HEK293 (cell line): ENCODE data around the gene GLYATL3.
A peak's percentile ranks its signal among the peaks of the same experiment; 100 is the strongest.

ENCODE experiments used
- GLI4 ChIP-seq: fragments of 450-650 bp; formaldehyde crosslinking; IDR thresholded peaks from 2 replicates; pipeline ENCODE4 v1.5.1; 2016; ENCODE audit warnings: missing biosample characterization, missing genetic modification characterization
- GLIS2 ChIP-seq: fragments of 450-650 bp; formaldehyde crosslinking; IDR thresholded peaks from 2 replicates; pipeline ENCODE4 v1.5.1; 2016; ENCODE audit warnings: missing biosample characterization, missing genetic modification characterization
- ZBTB17 ChIP-seq: fragments of 450-650 bp; formaldehyde crosslinking; IDR thresholded peaks from 2 replicates; pipeline ENCODE4 v1.5.1; 2016; ENCODE audit warnings: missing biosample characterization, missing genetic modification characterization
- ZEB2 ChIP-seq: fragments of 450-650 bp; formaldehyde crosslinking; IDR thresholded peaks from 2 replicates; pipeline ENCODE4 v1.5.1; 2016; ENCODE audit warnings: missing biosample characterization, missing genetic modification characterization
- ZFHX2 ChIP-seq: fragments of 450-650 bp; formaldehyde crosslinking; conservative IDR thresholded peaks from 2 replicates; pipeline ENCODE4 v1.5.1; 2016; ENCODE audit warnings: missing biosample characterization, missing genetic modification characterization
- ZNF274 ChIP-seq, 2 experiments: fragments of 200-500 bp in 1 of 2; fragments of 450-650 bp in 1 of 2; sonication (Bioruptor generic) in 1 of 2; formaldehyde crosslinking in 1 of 2; IDR thresholded peaks; 2 replicates each; pipeline versions ENCODE4 v1.5.1 to v1.6.1; 2014 to 2016; ENCODE audit warnings: borderline replicate concordance in 1 of 2, inconsistent platforms in 1 of 2, low read length in 1 of 2, missing biosample characterization in 1 of 2, missing genetic modification characterization in 1 of 2
- ZNF341 ChIP-seq: fragments of 450-650 bp; formaldehyde crosslinking; IDR thresholded peaks from 2 replicates; pipeline ENCODE4; 2016; ENCODE audit warnings: low read depth, missing biosample characterization, missing genetic modification characterization
- ZNF514 ChIP-seq: fragments of 450-650 bp; formaldehyde crosslinking; IDR thresholded peaks from 2 replicates; pipeline ENCODE4 v1.5.1; 2016; ENCODE audit warnings: missing biosample characterization, missing genetic modification characterization
- ZNF596 ChIP-seq: fragments of 450-650 bp; IDR thresholded peaks from 2 replicates; pipeline ENCODE4 v1.5.0; 2018; ENCODE audit warnings: missing biosample characterization, mild to moderate bottlenecking, missing genetic modification characterization, moderate library complexity
- ZNF600 ChIP-seq: fragments of 450-650 bp; formaldehyde crosslinking; IDR thresholded peaks from 2 replicates; pipeline ENCODE4 v1.5.1; 2016; ENCODE audit warnings: missing biosample characterization, missing genetic modification characterization
- ZNF629 ChIP-seq: fragments of 450-650 bp; formaldehyde crosslinking; IDR thresholded peaks from 2 replicates; pipeline ENCODE4 v1.5.1; 2017; ENCODE audit warnings: missing biosample characterization, missing genetic modification characterization
- ZNF654 ChIP-seq: fragments of 450-650 bp; formaldehyde crosslinking; IDR thresholded peaks from 2 replicates; pipeline ENCODE4 v1.5.1; 2016; ENCODE audit warnings: low read depth, missing biosample characterization, missing genetic modification characterization
- ZSCAN23 ChIP-seq: fragments of 450-650 bp; formaldehyde crosslinking; IDR thresholded peaks from 2 replicates; pipeline ENCODE4 v1.5.1; 2016; ENCODE audit warnings: missing biosample characterization, missing genetic modification characterization
- ZSCAN30 ChIP-seq: fragments of 450-650 bp; IDR thresholded peaks from 2 replicates; pipeline ENCODE4 v1.5.1; 2018; ENCODE audit warnings: missing biosample characterization, mild to moderate bottlenecking, missing genetic modification characterization, moderate library complexity
- TF ChIP-seq, protein P1 (sequence below): fragments of 450-650 bp; formaldehyde crosslinking; IDR thresholded peaks from 2 replicates; pipeline ENCODE4 v1.5.1; 2016; ENCODE audit warnings: missing biosample characterization, missing genetic modification characterization
- TF ChIP-seq, protein P2 (sequence below): fragments of 450-650 bp; formaldehyde crosslinking; IDR thresholded peaks from 2 replicates; pipeline ENCODE4 v1.5.1; 2016; ENCODE audit warnings: missing biosample characterization, missing genetic modification characterization
- TF ChIP-seq, protein P3 (sequence below): fragments of 450-650 bp; formaldehyde crosslinking; IDR thresholded peaks from 2 replicates; pipeline ENCODE4 v1.5.1; 2016; ENCODE audit warnings: missing biosample characterization, missing genetic modification characterization
- TF ChIP-seq, protein P4 (sequence below): fragments of 450-650 bp; formaldehyde crosslinking; IDR thresholded peaks from 2 replicates; pipeline ENCODE4 v1.5.1; 2016; ENCODE audit warnings: missing biosample characterization, missing genetic modification characterization
- TF ChIP-seq, protein P5 (sequence below): fragments of 450-650 bp; formaldehyde crosslinking; IDR thresholded peaks from 2 replicates; pipeline ENCODE4 v1.5.1; 2016; ENCODE audit warnings: missing biosample characterization, missing genetic modification characterization, low read depth
- TF ChIP-seq, protein P6 (sequence below): fragments of 450-650 bp; formaldehyde crosslinking; IDR thresholded peaks from 2 replicates; pipeline ENCODE4 v1.5.1; 2016; ENCODE audit warnings: missing biosample characterization, missing genetic modification characterization
- TF ChIP-seq, protein P7 (sequence below): fragments of 450-650 bp; formaldehyde crosslinking; IDR thresholded peaks from 2 replicates; pipeline ENCODE4 v1.5.1; 2016; ENCODE audit warnings: missing biosample characterization, missing genetic modification characterization

The GLYATL3 gene

DNA sequence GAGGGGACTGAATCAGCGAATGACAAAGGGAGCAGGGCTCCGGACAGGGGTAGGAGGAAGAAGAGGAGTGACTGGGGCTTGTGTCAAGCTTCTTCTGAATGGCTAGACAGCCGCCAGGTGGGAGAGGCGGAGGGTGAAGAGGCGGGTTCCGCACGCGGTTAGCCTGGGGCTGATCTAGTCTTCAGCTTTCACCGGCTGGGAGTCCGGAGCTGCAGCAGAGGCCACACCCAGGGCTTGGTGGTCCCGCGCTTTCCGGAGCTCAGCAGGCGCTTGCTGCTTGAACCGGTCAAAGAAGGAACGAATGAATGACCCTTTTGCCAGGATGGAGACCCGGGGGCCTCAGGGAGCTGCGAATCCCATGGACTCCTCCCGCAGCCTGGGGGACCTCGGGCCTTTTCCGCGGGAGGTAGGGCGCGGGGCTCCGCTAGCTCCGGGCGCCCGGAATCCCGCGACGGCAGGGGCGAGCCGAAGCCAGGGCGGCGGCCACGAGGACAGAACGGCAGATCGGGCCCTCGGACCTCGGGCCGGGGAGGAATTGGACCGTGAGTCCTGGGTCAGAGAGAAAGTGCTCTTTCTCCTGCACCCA, 50.9 kb downstream of the GLYATL3 start, which contains the start of gene C6orf141 (continued):
- TF ChIP-seq, protein P1, sequence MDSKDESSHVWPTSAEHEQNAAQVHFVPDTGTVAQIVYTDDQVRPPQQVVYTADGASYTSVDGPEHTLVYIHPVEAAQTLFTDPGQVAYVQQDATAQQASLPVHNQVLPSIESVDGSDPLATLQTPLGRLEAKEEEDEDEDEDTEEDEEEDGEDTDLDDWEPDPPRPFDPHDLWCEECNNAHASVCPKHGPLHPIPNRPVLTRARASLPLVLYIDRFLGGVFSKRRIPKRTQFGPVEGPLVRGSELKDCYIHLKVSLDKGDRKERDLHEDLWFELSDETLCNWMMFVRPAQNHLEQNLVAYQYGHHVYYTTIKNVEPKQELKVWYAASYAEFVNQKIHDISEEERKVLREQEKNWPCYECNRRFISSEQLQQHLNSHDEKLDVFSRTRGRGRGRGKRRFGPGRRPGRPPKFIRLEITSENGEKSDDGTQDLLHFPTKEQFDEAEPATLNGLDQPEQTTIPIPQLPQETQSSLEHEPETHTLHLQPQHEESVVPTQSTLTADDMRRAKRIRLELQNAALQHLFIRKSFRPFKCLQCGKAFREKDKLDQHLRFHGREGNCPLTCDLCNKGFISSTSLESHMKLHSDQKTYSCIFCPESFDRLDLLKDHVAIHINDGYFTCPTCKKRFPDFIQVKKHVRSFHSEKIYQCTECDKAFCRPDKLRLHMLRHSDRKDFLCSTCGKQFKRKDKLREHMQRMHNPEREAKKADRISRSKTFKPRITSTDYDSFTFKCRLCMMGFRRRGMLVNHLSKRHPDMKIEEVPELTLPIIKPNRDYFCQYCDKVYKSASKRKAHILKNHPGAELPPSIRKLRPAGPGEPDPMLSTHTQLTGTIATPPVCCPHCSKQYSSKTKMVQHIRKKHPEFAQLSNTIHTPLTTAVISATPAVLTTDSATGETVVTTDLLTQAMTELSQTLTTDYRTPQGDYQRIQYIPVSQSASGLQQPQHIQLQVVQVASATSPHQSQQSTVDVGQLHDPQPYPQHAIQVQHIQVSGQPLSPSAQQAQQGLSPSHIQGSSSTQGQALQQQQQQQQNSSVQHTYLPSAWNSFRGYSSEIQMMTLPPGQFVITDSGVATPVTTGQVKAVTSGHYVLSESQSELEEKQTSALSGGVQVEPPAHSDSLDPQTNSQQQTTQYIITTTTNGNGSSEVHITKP (tag by site-specific recombination), result peak; percentile 50; the same call in 1 of the 2 replicates
- TF ChIP-seq, protein P2, sequence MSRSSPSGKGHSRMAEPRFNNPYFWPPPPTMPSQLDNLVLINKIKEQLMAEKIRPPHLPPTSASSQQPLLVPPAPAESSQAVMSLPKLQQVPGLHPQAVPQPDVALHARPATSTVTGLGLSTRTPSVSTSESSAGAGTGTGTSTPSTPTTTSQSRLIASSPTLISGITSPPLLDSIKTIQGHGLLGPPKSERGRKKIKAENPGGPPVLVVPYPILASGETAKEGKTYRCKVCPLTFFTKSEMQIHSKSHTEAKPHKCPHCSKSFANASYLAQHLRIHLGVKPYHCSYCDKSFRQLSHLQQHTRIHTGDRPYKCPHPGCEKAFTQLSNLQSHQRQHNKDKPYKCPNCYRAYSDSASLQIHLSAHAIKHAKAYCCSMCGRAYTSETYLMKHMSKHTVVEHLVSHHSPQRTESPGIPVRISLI (tag by site-specific recombination), result no peak
- TF ChIP-seq, protein P3, sequence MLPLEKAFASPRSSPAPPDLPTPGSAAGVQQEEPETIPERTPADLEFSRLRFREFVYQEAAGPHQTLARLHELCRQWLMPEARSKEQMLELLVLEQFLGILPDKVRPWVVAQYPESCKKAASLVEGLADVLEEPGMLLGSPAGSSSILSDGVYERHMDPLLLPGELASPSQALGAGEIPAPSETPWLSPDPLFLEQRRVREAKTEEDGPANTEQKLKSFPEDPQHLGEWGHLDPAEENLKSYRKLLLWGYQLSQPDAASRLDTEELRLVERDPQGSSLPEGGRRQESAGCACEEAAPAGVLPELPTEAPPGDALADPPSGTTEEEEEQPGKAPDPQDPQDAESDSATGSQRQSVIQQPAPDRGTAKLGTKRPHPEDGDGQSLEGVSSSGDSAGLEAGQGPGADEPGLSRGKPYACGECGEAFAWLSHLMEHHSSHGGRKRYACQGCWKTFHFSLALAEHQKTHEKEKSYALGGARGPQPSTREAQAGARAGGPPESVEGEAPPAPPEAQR, result no peak
- TF ChIP-seq ZNF341, result peak; percentile 96
- peak; percentile 80 for TF ChIP-seq GLIS2 (tag by site-specific recombination)
- TF ChIP-seq ZNF629 (tag by site-specific recombination), result 0 out of 2 replicates have a peak, but pooled peaks have one; percentile 24
- TF ChIP-seq ZEB2 (tag by site-specific recombination), result peak; percentile 92
- peak; percentile 66 for TF ChIP-seq ZNF600
- no peak for TF ChIP-seq ZNF654 (tag by site-specific recombination)
- TF ChIP-seq, protein P4, sequence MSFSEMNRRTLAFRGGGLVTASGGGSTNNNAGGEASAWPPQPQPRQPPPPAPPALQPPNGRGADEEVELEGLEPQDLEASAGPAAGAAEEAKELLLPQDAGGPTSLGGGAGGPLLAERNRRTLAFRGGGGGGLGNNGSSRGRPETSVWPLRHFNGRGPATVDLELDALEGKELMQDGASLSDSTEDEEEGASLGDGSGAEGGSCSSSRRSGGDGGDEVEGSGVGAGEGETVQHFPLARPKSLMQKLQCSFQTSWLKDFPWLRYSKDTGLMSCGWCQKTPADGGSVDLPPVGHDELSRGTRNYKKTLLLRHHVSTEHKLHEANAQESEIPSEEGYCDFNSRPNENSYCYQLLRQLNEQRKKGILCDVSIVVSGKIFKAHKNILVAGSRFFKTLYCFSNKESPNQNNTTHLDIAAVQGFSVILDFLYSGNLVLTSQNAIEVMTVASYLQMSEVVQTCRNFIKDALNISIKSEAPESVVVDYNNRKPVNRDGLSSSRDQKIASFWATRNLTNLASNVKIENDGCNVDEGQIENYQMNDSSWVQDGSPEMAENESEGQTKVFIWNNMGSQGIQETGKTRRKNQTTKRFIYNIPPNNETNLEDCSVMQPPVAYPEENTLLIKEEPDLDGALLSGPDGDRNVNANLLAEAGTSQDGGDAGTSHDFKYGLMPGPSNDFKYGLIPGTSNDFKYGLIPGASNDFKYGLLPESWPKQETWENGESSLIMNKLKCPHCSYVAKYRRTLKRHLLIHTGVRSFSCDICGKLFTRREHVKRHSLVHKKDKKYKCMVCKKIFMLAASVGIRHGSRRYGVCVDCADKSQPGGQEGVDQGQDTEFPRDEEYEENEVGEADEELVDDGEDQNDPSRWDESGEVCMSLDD (tag by site-specific recombination), result peak; percentile 2; the same call in 1 of the 2 replicates
- TF ChIP-seq ZSCAN23 (tag by site-specific recombination), result no peak
- no peak for TF ChIP-seq ZNF514 (tag by site-specific recombination)
- TF ChIP-seq, protein P5, sequence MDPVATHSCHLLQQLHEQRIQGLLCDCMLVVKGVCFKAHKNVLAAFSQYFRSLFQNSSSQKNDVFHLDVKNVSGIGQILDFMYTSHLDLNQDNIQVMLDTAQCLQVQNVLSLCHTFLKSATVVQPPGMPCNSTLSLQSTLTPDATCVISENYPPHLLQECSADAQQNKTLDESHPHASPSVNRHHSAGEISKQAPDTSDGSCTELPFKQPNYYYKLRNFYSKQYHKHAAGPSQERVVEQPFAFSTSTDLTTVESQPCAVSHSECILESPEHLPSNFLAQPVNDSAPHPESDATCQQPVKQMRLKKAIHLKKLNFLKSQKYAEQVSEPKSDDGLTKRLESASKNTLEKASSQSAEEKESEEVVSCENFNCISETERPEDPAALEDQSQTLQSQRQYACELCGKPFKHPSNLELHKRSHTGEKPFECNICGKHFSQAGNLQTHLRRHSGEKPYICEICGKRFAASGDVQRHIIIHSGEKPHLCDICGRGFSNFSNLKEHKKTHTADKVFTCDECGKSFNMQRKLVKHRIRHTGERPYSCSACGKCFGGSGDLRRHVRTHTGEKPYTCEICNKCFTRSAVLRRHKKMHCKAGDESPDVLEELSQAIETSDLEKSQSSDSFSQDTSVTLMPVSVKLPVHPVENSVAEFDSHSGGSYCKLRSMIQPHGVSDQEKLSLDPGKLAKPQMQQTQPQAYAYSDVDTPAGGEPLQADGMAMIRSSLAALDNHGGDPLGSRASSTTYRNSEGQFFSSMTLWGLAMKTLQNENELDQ, result no peak
- peak; percentile 71 for TF ChIP-seq ZSCAN30 (tag by site-specific recombination)
- TF ChIP-seq ZFHX2, result peak; percentile 93
- no peak for TF ChIP-seq GLI4 (tag by site-specific recombination)
- no peak for TF ChIP-seq ZNF596
- TF ChIP-seq, protein P6, sequence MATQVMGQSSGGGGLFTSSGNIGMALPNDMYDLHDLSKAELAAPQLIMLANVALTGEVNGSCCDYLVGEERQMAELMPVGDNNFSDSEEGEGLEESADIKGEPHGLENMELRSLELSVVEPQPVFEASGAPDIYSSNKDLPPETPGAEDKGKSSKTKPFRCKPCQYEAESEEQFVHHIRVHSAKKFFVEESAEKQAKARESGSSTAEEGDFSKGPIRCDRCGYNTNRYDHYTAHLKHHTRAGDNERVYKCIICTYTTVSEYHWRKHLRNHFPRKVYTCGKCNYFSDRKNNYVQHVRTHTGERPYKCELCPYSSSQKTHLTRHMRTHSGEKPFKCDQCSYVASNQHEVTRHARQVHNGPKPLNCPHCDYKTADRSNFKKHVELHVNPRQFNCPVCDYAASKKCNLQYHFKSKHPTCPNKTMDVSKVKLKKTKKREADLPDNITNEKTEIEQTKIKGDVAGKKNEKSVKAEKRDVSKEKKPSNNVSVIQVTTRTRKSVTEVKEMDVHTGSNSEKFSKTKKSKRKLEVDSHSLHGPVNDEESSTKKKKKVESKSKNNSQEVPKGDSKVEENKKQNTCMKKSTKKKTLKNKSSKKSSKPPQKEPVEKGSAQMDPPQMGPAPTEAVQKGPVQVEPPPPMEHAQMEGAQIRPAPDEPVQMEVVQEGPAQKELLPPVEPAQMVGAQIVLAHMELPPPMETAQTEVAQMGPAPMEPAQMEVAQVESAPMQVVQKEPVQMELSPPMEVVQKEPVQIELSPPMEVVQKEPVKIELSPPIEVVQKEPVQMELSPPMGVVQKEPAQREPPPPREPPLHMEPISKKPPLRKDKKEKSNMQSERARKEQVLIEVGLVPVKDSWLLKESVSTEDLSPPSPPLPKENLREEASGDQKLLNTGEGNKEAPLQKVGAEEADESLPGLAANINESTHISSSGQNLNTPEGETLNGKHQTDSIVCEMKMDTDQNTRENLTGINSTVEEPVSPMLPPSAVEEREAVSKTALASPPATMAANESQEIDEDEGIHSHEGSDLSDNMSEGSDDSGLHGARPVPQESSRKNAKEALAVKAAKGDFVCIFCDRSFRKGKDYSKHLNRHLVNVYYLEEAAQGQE (tag by site-specific recombination), result no peak; the same call in 1 of the 2 replicates
- TF ChIP-seq, protein P7, sequence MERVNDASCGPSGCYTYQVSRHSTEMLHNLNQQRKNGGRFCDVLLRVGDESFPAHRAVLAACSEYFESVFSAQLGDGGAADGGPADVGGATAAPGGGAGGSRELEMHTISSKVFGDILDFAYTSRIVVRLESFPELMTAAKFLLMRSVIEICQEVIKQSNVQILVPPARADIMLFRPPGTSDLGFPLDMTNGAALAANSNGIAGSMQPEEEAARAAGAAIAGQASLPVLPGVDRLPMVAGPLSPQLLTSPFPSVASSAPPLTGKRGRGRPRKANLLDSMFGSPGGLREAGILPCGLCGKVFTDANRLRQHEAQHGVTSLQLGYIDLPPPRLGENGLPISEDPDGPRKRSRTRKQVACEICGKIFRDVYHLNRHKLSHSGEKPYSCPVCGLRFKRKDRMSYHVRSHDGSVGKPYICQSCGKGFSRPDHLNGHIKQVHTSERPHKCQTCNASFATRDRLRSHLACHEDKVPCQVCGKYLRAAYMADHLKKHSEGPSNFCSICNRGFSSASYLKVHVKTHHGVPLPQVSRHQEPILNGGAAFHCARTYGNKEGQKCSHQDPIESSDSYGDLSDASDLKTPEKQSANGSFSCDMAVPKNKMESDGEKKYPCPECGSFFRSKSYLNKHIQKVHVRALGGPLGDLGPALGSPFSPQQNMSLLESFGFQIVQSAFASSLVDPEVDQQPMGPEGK, result peak; percentile 83
- peak; percentile 74 for TF ChIP-seq ZBTB17
- no peak for TF ChIP-seq ZNF274 (IDR thresholded peaks at IDR 0.05; ENCODE audit: low read length)
- TF ChIP-seq ZNF274 (tag by site-specific recombination; IDR thresholded peaks at IDR 0.05; ENCODE audit: borderline replicate concordance), result no peak
